GM18951 (cell line): Measurements from ENCODE around the gene PEAR1.

ENCODE experiments used
- POLR2A ChIP-seq: IDR thresholded peaks from 4 replicates; pipeline ENCODE4 v1.6.1; 2011; ENCODE audit warnings: mild to moderate bottlenecking; ENCODE audit not compliant: insufficient read length, insufficient read depth; ENCODE audit errors: extremely low read depth
- in situ Hi-C: fragments of 300-500 bp; cut with MboI; formaldehyde crosslinking; loops from one replicate; pipeline ENCODE4 v1.12.0; 2022; ENCODE audit warnings: low sequenced_read_pairs, mixed read lengths, inconsistent platforms; ENCODE audit not compliant: unreplicated experiment

PEAR1 gene

GRCh38 chr1:156894001-156894400 is 483 bp downstream of the PEAR1 start:
- TF ChIP-seq POLR2A, result no peak
- in situ Hi-C loops, result no loop called here

GRCh38 chr1:156894711-156895454 is 1.4 kb downstream of the PEAR1 start:
- no peak for TF ChIP-seq POLR2A
- in situ Hi-C loops, result no loop called here

- in situ Hi-C loops, result no loop called here
- TF ChIP-seq POLR2A, result no peak
Measured at GRCh38 chr1:156895455-156895812, 1.9 kb downstream of the PEAR1 start.

GRCh38 chr1:156895927-156896326 is 2.4 kb downstream of the PEAR1 start:
- in situ Hi-C loops, result no loop called here
- TF ChIP-seq POLR2A, result no peak

GRCh38 chr1:156896490-156897033 is 3.0 kb downstream of the PEAR1 start:
- TF ChIP-seq POLR2A, result no peak
- in situ Hi-C loops, result no loop called here

- in situ Hi-C loops, result no loop called here
- no peak for TF ChIP-seq POLR2A
Measured at GRCh38 chr1:156897078-156897825, 3.7 kb downstream of the PEAR1 start.

GRCh38 chr1:156898161-156898566 is 4.6 kb downstream of the PEAR1 start:
- no peak for TF ChIP-seq POLR2A
- in situ Hi-C loops, result no loop called here

GRCh38 chr1:156898971-156899664 is 5.6 kb downstream of the PEAR1 start:
- in situ Hi-C loops, result no loop called here
- TF ChIP-seq POLR2A, result no peak

- in situ Hi-C loops, result no loop called here
- TF ChIP-seq POLR2A, result no peak
Measured at GRCh38 chr1:156899956-156900718, 6.6 kb downstream of the PEAR1 start.

- in situ Hi-C loops, result no loop called here
Measured at GRCh38 chr1:156900896-156901589, 7.5 kb downstream of the PEAR1 start.

GRCh38 chr1:156901590-156901900 is 8.0 kb downstream of the PEAR1 start:
- no peak for TF ChIP-seq POLR2A

More at GRCh38 chr1:156900896-156901589, 7.5 kb downstream of the PEAR1 start:
- no peak for TF ChIP-seq POLR2A

GRCh38 chr1:156901966-156902915 is 8.7 kb downstream of the PEAR1 start:
- no peak for TF ChIP-seq POLR2A
- in situ Hi-C loops, result no loop called here

More at GRCh38 chr1:156901590-156901900, 8.0 kb downstream of the PEAR1 start:
- in situ Hi-C loops, result no loop called here
